HG02981 (cell line): ENCODE results near the gene ARHGAP22.

ENCODE experiments used
- ATAC-seq: cut with Tn5 transposase; IDR thresholded peaks from one replicate; pipeline ENCODE4 v1.9.1; 2021; ENCODE audit warnings: mild to moderate bottlenecking, moderate library complexity; ENCODE audit not compliant: unreplicated experiment

Gene ARHGAP22

DNA sequence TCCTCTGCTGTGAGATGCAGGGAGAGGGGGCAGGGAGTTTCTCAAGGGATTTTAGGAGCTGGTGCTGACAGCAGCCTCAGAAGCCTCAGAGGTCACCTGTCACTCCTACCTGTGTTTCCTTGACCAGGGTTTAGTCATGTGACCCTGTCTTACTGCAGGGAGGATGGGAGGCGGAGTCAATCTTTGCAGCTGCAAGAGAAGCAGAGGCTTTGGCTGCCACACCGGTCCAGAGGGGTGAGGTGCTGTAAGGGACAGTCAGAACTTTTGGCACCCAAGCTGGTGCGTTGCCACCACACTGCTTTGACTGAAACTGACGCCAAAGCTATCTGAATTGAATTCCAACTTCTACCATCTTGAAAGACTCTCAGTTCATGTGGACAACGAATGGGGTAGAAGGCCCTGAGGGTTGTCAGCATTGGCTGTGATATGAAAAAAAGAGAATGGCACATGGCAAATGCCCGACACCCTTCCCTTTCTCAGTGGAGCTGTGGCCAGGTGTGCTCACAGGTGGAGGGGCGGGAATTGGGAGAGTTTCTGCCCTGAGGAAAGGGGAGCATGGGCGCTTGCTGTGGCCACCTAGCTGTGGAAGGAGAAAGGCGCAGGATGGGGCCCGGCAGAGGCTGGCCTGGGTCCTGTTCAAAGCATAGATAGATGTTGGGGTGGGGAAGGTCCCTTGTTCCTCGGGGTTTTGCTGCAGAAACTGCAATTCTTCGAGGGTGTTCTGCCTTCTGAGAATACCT is 69.3 kb downstream of the ARHGAP22 start:
- no peak for ATAC-seq

DNA sequence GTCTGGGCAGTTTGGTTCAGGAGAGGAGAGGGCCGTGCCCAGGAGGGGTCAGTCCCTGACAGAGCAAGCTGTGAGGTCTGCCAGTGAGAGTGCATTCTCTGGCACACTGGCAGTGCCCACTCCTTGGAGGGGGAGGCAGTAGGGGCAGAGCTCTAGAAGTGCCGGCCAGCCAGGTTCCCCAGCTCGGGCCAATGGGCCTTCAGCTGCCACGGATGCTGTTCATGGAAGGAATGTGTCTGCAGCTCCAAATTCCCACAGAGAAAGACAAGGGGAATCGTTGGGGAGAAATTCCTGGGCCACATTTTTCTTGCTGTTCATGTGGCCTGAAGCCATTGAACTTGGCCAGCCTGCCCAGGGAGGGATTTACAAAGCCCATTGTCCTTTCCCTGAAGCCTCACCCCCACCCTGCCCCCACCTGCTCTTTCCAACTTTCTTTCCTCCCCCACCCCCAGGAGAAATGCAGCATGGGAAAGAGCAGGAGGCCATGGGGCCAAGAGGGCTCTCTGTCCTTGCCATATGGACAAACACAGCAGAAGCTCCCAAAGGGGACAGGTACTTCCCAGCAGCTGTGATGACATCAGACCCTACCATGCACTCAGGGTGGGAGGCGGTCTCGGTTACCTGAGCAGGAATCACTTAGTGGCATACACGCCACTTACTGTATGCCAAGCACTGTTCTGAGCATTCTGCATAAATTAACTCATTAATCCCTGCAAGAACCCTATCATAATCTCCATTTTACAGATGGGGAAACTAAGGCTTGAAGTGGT is 70.7 kb downstream of the ARHGAP22 start:
- no peak for ATAC-seq

DNA sequence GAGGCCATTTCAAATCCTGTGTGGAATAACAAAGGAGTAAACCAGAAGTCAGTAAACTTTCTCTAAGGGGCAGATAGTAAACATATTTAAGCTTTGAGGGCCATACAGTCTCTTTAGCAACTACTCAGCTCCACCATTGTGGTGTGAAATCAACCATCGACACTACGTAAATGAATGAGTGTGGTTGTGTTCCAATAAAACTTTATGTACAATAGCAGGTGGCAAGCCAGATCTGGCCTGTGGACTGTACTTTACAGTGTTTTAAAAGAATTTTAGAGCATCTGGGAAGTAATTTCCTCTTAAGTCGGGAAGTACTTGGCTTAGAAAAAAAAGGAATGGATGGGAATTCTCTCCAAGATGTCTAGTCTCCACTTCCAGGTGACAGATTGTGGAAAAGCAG is 71.3 kb downstream of the ARHGAP22 start:
- no peak for ATAC-seq

DNA sequence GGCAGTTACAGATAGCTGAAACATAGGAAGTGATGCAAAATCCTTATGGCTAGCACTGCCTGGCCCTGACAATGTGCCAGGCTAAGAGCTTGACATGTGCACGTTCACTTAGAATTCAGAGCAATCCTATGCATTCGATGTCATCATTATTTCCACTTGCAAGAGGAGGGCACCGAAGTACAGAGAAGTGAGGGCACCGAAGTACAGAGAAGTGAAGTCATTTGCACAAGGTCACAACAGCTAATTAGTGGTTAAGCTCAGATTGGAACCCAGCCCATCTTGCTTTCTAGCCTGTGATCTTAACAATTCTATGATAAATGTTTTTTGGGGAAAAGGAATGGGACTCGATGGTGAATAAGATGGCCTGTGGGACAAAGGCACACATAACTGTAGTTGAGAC is 73.4 kb downstream of the ARHGAP22 start:
- no peak for ATAC-seq

DNA sequence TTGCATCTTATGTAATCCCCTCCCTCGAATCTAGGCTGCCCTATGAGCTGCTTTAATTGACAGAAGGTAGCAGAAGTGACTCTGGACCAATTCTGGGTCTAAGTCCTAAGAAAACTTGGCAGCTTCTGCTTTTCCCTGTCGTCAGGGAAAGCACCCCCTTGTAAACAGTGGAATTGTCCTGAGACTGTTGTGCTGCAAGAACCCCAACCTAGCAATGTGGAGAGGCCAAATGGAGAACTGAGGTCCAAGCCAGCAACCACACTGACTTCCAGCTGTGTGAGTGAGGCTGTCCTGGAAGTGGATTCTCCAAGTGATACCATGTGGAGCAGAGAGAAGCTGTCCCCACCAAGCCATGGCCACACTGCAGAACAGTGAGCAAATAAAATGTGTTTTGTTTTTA is 75.5 kb downstream of the ARHGAP22 start:
- ATAC-seq: no peak

DNA sequence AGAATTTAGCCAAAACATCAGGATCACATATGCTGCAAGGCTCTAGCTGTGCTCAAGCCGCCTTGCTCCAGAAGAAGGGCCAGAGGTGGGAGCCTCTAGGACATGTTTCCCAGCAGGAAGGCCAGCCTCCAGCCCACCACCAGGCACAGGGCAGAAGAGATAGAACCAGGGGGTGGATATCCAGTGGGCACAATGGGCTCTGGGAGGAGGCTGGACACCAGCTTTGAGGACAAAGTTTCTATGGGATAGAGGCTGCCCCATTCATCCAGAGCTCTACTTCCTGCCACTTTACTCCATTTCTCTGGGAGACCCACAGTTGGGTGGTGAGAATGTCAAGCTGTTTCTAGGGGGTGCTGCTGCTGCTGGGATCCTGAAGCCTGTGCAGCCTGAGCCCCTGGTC is 77.1 kb downstream of the ARHGAP22 start:
- ATAC-seq: no peak

DNA sequence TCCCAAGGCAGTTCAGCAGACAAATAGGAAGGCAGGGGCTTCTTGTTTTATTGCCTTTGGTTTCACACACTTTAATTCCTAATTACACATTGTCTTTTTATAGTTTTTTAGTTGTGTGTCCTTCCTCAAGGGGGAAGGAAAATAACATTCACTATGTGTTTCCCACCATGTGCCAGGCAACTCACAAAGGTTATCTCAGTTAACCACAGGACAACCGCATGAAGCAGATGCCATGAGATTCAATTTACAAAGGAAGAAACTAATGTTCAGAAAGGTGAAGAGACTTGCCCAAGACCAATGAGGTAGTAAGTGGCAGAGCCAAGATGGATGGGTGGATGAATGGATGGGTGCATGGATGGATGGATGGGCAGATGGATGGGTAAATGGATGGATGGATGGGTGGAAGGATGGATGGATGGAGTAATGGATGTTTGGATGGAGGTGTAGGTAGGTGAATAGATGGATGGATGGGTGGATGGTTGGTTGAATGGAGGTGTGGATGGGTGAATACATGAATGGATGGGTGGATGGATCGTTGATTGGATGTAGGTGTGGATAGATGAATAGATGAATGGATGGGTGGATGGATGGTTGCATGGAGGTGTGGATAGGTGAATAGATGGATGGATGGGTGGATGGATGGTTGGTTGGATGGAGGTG is 77.9 kb downstream of the ARHGAP22 start:
- no peak for ATAC-seq

DNA sequence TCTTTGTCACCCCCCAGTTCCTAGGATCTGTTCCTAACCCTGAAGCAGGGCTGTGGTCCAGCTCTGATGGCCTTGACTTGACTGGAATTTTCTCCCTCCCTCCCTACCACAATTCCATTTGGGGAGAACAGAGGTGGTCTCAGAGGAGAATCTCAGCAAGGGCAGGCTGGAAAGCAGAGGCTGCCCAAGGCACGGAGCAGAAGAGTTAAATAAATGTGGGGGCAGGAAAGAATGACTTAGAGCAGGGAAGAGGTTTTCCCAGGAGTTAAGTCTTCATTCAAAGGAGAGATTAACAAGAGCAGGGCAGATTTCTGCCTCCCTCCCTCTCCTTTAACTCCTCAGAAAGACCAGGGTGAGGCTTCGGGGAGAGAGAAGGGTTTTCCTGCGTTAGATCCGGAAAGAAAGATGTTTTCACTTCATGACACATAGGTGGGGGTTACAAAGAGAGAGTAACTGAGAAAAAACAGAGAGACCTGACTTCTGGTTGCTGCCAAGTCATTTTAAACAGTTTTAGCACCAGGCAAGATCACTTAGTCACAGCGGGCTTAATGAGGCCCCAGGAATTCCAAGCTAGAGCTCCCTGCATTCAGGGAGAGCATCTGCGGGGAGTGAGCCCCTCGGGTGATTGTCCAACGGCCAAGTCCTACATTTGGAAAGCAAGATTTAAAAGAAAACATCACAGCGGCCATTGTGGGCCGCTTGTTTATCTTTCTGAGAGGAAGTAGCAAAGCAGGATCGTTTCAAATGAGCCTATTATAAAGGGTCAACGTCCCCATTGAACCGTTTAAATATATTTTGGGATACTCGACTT is 78.7 kb downstream of the ARHGAP22 start:
- no peak for ATAC-seq

DNA sequence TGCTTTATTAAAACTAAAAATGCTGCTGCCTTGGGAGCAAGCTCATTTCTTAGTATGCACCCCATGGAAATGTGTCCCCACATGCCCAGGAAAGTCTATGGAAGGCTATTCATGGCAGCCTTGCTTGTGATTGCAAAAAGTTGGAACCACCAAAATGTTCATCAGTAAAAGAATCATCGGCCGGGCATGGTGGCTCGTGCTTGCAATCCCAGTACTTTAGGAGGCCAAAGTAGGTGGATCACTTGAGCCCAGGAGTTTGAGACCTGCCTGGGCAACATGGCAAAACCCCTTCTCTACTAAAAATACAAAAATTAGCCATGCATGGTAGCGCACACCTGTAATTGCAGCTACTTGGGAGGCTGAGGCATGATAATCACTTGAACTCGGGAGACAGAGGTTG is 79.8 kb downstream of the ARHGAP22 start:
- ATAC-seq: no peak

DNA sequence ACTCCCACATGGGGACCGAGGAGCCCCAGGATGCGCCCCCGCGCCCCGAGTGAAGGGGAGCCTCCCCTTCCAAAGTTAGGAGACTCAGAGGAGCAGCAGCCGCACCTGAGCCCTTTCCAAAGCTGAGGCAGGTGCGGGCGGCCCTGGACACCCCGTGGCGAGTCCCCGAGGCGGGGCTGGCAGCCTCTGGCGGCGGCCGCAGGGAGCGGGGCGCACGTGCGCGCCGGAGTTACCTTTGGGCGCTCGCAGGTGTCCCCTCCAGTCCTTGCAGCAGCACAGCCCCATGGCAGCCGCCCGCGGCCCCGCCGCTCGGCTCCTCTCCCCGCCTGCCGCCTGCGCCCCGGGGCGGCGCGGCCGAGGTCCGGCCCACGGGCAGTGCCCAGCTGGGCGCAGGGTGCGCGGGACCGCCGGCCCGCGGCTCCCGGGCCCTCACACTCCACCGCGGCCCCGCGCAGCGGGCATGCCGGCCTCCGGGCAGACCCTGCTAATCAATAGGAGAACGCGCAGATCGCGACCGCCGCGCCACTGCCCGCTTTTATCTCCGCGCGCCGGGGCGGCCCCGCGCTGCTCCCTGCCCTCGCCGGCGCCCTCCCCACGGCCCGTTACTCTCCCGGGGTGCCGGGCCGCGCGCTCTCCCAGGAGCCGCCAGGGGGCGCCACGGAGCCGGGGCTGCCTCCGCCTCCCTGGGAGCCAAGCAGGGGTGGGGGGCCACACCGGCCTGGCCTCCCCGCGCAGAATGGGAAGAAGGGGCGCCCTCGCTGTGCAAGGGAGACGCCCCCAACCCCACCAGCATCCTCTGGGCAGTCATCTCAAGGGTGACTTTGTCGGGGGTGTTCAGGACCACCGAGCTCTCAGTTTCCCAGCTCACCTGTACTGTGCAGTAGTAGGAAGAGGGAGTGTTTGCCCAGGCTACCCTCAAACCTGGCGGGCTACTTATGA is 80.8 kb downstream of the ARHGAP22 start:
- no peak for ATAC-seq

DNA sequence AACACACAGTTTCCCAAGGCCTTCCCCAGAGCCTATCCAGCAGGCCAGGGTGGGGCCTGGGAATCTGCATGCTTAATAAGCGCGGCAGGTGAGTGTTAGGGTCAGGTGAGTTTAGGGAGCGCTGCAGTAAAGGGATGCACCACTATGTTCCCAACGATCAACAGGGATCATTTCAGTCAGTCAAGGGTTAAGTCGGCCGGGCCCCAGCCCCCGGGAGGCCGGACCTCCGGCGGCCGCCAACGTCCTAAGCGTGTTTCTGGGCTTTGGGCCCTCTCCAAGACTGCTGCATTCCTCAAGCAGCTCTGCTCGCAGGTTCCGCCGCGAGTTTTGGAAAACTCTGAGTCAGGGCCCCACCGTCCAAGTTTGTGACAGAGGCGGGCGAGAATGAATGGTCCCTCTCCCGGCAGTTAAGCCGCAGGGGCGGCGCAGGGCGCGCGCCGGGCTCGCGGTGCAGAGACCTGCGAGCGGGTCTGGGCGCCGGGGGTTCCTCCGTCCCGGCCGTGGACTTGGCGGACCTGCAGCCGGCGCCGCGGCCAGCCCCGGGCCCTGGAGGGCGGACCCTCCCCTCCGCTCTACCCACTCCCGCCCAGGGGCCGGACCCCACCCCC is 81.6 kb downstream of the ARHGAP22 start:
- no peak for ATAC-seq

DNA sequence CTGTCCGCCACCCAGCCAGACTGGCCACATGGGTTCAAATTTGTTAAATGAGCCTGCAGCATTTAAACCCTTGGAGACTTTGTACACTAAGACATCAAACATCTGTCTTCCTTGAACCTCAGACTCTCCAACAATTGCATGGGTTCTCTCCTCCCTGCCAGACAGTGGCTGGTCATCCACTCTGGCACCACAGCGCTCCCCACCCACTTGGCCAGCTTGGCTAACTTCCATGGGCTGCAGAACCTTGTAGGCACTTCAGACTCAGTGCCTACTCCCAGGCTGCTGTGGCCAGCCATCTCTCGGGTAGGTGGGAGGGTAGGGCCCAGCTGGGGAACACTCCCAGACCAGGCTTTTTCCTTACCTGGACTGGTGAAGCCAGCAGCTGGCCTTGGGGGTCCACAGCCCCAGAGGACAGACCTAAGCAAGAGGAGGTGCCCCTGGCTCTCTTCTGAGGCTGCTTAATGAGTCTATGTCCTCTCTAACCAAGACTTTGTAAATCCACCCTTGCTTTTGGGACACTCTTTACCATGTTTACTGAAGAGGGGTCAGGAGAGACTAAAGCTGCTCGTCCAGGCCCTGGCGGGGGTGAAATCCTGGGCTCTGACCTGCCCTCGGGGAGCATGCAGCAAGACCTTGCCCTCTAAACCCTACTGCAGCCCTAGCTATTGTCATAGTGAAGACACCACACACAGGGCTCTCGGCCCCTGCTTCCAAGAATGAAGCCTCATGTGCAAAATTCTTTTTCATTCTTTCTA is 82.7 kb downstream of the ARHGAP22 start:
- no peak for ATAC-seq

DNA sequence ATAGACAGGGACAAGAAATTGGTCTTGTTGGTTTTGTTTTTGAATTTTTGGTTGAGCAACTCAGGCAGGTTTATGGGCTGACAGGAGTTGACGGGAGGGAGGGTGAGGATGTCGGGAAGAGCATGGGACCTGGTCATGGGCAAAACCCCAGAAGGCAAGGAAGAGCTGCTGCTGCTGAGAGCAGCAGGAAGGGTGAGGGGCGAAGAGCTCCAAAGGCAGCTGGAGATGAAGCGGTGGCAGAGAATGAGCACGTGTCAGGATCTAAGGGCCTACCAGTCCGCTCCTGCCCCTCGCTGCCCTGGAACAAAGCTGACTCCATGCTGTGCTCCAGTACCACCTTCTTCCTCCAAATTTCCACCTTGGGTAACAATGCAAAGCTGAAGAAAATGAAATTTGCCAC is 84.3 kb downstream of the ARHGAP22 start:
- ATAC-seq: no peak

DNA sequence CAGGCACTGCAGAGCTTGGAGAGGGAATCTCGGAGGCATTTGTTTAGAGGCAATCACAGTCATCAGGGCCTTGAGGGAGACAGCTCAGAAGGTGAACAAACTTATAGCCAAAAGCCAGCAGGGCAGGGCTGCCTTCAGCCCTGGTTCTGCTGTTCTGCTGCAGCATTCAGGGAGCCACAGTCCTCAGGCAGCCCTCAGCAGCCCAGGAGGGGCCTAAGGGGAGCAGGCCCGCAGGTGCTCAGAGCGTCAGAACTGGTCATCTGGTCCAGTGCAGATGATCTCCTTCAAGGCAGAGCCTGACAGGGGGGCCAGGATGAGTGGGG is 84.7 kb downstream of the ARHGAP22 start:
- no peak for ATAC-seq

DNA sequence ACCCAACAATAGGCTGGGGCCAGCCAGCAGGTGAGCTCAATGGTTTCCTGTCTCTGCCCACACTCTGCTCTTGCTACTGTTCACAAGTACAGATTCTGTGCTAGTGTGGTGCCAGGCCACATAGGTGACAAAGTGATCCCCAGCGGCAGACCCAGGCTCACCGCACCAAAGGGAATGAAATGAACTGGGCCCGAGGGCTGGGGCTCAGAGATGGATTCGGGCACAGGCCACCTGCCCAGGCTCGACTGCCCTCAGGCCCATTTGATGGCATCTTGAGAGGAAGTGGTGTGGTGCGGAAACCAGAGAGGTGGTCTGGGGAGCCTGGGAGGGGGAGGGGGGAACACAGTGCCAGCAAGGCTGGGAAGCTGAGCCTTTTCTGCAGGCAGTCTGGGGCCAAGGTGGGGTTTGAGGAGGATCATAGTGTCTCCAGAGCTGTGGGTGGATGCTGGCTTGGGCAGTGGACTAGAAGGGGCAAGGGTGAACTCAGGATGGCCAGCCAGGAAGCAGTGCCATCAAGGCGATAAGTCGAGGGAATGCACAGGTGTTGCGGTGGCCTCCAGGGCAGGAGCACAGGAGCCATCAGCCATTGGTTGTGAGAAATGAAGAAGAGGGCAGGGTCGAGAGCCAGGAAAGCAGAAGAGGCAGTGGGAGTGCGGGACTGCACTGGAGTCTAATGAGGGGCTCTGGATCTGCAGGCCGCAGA is 85.2 kb downstream of the ARHGAP22 start:
- ATAC-seq: no peak

DNA sequence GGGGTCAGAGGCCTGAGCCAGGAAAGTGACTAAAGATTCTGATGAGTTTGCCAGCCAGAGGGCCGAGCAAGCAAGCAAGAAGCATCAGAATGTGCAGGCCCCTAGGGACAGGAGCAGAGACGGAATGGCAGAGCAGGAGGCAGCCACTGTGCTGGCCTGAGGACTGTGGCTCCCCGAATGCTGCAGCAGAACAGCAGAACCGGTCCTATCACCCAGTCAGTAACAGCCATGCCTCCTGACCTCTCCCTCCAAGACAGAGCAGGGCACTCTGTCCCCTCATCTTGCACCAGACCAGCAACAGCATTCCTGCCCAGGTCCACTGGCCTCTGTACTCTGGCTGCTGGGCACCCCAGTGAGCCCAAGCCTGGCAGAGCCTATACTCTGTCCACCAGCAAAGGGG is 85.9 kb downstream of the ARHGAP22 start:
- ATAC-seq: no peak

DNA sequence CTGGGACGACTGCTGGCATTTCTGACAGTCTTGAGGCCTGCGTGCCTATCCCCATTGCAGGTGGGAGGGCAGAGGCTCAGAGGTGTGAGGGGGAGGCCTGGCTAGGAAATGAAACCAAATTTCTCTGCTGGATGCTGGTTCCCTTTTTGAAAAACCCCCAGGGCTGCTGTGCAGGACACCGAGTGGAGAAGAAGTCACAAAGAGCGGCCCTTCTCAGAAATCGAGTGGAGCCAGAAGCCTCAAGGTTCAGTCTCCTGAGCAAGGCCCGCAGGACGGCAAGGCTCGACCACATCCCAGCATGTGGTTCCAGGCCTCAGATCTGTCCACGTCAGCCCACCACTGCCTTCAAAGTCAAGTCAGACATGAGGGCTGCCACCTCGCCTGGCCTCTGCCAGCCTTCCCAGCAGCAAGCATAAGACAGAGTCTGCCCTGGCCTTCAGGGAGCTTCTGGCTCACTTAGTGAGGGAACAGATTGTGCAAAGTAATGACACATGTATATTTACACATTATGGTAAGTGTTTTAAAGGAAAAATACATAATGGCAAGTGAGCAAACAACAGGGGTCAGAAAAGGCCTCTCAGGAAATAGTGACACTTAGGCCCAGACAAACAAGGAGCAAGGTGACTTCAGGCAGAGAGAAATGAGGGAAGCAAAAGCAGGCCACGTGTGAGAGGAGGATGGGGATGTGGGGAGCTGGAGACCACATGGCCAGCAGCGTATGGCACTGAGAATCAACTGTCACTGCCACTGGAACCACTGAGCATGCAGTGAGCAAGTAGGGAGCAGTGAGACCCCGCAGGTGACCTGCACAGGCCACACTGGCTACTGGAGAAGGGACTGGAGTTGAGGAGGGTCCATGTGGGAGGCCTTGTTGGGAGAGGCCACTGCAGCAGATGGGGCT is 86.7 kb downstream of the ARHGAP22 start:
- no peak for ATAC-seq
